ENCODE measurements around the gene MAP2K3.
A peak's percentile ranks its signal among the peaks of the same experiment; 100 is the strongest.

Gene MAP2K3

DNA sequence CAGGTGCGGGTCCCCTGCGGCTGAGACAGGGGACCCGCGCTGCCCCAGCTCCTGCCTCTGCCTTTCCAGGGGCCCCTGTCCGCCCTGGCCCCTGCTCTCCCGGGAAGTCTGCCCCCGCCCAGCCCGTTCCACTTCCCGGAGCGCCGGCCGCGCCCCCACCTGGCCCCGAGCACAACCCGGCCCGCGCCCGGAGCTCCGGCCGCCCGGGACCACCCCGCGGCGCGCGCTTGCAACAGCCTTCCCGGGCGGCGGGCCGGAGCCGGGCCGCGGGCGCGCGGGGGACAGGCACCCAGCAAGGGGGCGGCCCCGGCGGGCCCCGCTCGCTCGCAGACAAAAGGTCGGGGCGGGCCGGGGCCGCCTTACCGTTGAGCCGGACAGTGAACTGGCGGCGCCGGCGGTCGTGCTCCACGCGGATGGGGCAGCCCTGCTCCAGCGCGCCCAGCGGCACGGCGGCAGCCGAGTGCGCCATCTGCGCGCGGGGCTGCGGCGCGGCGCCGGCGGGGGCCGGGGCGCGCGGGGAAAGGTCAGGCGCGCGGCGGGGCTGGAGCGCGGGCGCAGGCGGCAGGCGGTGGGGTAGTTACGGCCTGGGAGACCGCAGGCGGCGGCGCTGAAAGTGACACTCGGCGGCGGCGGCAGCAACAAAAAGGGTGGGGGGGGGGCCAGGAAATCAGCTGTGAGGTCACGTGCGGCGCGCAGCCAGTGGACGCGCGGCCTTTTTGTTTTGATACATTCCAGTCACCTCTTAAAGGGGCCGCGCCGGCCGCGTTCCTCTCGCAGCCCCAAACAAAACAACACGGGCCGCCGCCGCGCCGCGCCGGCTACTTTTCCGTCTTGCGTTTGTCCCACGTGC is 31.5 kb upstream of the MAP2K3 start, which contains the start of gene NATD1:
Gene NATD1 (minus strand): TSS at position 615 of the 850 bp plus-strand sequence. CDS start 146 bp downstream, at position 469.
- Histone ChIP-seq H3K27me3 (ENCODE audit: control insufficient read depth, insufficient read depth, low read length, poor library complexity, severe bottlenecking) (peaks cover 4% of the 10 kb centered on the region), H3K4me3 (ENCODE audit: insufficient read depth, low read depth, low read length) (peak within 1 kb of the TSS; percentile 64), H3K36me3 (ENCODE audit: control insufficient read depth, insufficient read depth, low read length) (no peaks in the 10 kb centered on the region), H3K27ac (ENCODE audit: insufficient read depth, low read depth, low read length, poor library complexity, severe bottlenecking) (no peak within 1 kb of the TSS), H3K4me1 (ENCODE audit: control insufficient read depth, insufficient read depth, low read length) (peaks cover 5% of the 10 kb centered on the region), H3K9me3 (ENCODE audit: control insufficient read depth, low read length) (no peaks in the 10 kb centered on the region)
- whole genome bisulfite sequencing, 2 experiments, result 1% methylated on average over 117 of the region's 117 CpGs

DNA sequence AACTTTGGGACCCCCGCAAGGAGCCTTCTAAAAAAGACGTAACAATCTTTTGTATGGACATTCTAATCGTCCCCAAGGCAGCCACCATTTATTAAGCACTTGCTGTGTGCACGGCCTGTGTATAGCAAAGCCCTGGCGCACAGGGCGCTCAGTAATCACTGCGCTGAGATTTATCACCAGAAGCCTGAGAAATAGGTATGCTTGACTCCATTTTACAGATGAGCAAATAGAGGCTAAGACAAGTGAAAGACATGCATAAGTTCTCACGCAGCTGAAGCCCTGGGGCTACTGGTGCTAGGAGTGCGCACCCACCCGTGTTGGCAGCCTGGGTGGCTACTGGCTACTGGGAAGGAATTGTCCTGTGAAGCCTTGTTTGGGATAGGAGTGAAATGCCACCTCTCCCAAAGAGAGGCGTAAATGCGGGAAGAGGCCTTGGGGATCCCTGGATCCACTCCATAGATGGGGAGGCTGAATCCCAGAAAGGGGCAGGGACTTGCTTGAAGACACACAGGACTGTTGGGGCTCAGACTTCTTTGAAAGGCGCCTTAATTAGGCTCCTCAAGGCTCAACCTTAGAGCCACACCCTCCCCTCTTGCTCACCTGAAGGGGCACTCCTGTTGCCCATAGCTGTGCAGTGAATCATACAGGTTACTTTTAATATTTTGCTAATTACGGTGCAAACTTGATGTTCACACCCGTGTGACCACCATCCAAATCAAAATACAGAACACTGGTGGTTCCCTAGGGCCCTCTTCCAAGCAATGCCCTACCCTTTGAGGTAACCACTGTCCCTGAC is 30.7 kb upstream of the MAP2K3 start:
- H3K27ac ChIP-seq (ENCODE audit: insufficient read depth, low read depth, low read length, poor library complexity, severe bottlenecking), result no peak overlapping the region
- H3K36me3 ChIP-seq (ENCODE audit: control insufficient read depth, insufficient read depth, low read length), result no peaks in the 10 kb centered on the region
- H3K27me3 ChIP-seq (ENCODE audit: control insufficient read depth, insufficient read depth, low read length, poor library complexity, severe bottlenecking), result peaks cover 4% of the 10 kb centered on the region
- H3K4me3 ChIP-seq (ENCODE audit: insufficient read depth, low read depth, low read length), result peak overlapping the region; percentile 64
- WGBS, 2 experiments, result 57 to 59% methylated on average over 15 of the region's 15 CpGs
- no peaks in the 10 kb centered on the region for H3K9me3 ChIP-seq (ENCODE audit: control insufficient read depth, low read length)
- H3K4me1 ChIP-seq (ENCODE audit: control insufficient read depth, insufficient read depth, low read length), result peaks cover 5% of the 10 kb centered on the region

DNA sequence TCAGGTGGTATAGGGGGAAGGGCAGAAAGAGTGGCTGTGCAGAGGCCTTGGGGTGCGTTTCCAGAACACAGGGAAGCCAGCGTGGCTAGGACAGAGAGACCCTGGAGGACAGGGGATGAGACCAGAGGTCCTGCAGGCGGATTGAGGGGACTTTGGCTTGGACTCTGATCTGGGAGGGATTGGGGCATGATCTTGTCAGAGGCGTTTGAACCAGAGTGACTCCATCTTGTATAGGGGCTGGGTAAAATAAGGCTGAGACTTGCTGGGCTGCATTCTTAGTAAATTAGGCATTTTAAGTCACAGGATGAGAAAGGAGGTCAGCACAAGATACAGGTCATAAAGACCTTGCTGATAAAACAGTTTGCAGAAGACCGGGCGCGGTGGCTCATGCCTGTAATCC is 25.9 kb upstream of the MAP2K3 start:
- 93 to 94% methylated on average over 7 of the region's 7 CpGs for WGBS, 2 experiments
- H3K36me3 ChIP-seq (ENCODE audit: control insufficient read depth, insufficient read depth, low read length), result no peaks in the 10 kb centered on the region
- H3K4me3 ChIP-seq (ENCODE audit: insufficient read depth, low read depth, low read length), result no peak overlapping the region
- no peaks in the 10 kb centered on the region for H3K9me3 ChIP-seq (ENCODE audit: control insufficient read depth, low read length)
- H3K27me3 ChIP-seq (ENCODE audit: control insufficient read depth, insufficient read depth, low read length, poor library complexity, severe bottlenecking), result no peaks in the 10 kb centered on the region
- H3K27ac ChIP-seq (ENCODE audit: insufficient read depth, low read depth, low read length, poor library complexity, severe bottlenecking), result no peak overlapping the region
- no peaks in the 10 kb centered on the region for H3K4me1 ChIP-seq (ENCODE audit: control insufficient read depth, insufficient read depth, low read length)

DNA sequence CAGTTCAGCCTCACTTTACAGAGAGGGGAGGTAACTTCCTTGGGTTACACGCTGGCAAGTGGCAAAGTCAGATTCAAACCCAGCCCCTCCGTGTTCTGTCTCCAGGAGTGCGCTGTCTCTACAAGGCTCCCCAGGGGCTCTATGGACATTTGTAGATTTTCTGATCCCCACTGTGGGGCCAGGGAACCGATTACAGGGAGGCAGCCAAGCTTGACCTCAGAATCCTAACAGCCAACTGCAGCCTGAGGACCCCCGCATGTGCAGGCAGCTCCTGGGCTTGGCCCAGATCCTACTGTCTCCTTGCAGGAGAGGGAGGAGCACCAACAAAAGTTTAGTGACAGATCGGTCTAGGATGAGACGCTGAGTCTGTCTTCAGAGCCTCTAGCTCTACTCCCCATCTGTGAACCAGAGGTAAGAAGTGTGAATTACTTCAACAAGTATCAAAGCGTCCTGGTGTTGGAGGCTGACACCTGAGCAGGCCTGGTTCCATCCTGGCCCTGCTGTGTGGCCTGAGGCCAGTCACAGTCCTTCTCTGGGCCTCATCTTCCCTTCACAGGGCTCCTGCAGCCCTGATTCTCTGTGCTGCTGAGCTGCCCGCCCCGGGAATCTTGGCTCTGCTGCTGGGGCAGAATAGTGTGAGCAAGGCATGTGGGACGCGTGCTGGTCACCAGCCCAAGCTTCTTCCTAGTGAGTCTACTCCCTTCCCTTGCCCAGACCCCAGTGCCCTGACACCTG is 22.1 kb upstream of the MAP2K3 start:
- Histone ChIP-seq H3K27me3 (ENCODE audit: control insufficient read depth, insufficient read depth, low read length, poor library complexity, severe bottlenecking) (no peaks in the 10 kb centered on the region), H3K27ac (ENCODE audit: insufficient read depth, low read depth, low read length, poor library complexity, severe bottlenecking) (no peak overlapping the region), H3K9me3 (ENCODE audit: control insufficient read depth, low read length) (no peaks in the 10 kb centered on the region), H3K36me3 (ENCODE audit: control insufficient read depth, insufficient read depth, low read length) (no peaks in the 10 kb centered on the region), H3K4me1 (ENCODE audit: control insufficient read depth, insufficient read depth, low read length) (no peaks in the 10 kb centered on the region), H3K4me3 (ENCODE audit: insufficient read depth, low read depth, low read length) (no peak overlapping the region)
- WGBS, 2 experiments, result 81 to 86% methylated on average over 12 of the region's 12 CpGs

DNA sequence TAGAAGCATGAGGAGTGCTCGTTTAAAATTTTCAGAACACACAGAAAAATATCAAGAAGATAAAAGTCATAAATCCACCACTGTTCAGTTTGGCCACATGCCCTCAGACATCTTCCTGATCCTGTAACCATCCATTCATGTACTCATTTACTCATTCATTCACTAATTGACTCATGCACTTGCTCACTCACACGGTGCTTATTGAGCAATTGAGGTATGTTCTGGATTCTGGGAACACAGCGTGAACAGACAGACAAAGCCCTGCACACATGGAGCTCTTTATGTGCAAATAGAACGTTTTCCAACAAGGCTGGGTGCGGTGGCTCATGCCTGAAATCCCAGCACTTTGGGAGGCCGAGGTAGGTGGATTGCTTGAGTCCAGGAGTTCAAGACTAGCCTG is 21.1 kb upstream of the MAP2K3 start:
- no peaks in the 10 kb centered on the region for H3K27me3 ChIP-seq (ENCODE audit: control insufficient read depth, insufficient read depth, low read length, poor library complexity, severe bottlenecking)
- no peaks in the 10 kb centered on the region for H3K9me3 ChIP-seq (ENCODE audit: control insufficient read depth, low read length)
- no peak overlapping the region for H3K27ac ChIP-seq (ENCODE audit: insufficient read depth, low read depth, low read length, poor library complexity, severe bottlenecking)
- no peaks in the 10 kb centered on the region for H3K36me3 ChIP-seq (ENCODE audit: control insufficient read depth, insufficient read depth, low read length)
- H3K4me3 ChIP-seq (ENCODE audit: insufficient read depth, low read depth, low read length), result no peak overlapping the region
- no peaks in the 10 kb centered on the region for H3K4me1 ChIP-seq (ENCODE audit: control insufficient read depth, insufficient read depth, low read length)
- 91 to 94% methylated on average over 6 of the region's 6 CpGs for whole genome bisulfite sequencing, 2 experiments

DNA sequence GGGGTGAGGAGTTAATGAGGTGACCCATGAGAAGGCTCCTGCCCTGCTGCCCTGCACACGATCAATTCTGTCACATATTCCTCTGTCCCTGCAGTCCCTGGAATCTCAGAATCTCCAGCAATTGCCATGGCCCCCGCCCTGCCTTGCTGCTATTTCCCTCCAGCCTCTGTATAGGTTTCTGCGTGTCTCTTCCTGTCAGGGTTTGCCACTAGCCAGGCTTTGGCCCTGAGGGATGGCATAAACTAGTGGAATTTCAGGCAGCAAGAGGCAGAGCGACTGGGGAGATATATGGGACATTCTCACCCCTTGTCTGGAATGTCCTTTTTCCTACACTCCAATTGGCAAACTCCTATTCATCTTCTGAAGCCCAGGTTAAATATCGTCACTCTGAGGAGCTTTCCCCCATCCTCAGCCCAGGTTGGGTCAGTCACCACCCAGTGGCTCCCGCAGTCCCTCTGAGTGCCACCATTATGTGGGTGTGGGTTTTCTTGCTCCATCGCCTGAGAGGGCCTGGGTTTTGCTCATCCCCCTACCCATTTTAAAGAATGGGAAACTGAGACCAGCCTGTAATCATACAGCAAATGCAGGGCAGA is 15.8 kb upstream of the MAP2K3 start:
- Histone ChIP-seq H3K4me3 (ENCODE audit: insufficient read depth, low read depth, low read length) (no peak overlapping the region), H3K36me3 (ENCODE audit: control insufficient read depth, insufficient read depth, low read length) (no peaks in the 10 kb centered on the region), H3K4me1 (ENCODE audit: control insufficient read depth, insufficient read depth, low read length) (no peaks in the 10 kb centered on the region), H3K27me3 (ENCODE audit: control insufficient read depth, insufficient read depth, low read length, poor library complexity, severe bottlenecking) (no peaks in the 10 kb centered on the region), H3K9me3 (ENCODE audit: control insufficient read depth, low read length) (no peaks in the 10 kb centered on the region), H3K27ac (ENCODE audit: insufficient read depth, low read depth, low read length, poor library complexity, severe bottlenecking) (no peak overlapping the region)
- 87% methylated on average over 7 of the region's 7 CpGs for WGBS, 2 experiments

DNA sequence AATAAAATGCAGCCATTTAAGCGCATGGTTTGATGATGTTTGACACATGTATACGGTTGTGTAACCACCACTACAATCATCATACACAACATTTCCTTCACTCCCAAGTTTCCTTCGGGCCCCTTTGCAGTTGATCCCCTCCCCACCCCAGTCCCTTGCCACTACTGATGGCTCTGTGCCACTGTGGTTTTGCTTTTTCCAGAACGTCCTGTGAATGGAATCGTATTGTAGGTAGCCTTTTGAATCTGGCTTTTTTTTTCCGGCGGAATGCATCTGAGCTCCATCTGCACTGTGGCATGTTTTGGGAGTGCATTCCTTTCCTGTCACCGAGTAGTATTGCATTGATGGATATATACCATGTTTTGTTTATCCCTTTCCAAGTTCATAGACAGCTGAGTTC is 15.1 kb upstream of the MAP2K3 start:
- no peak overlapping the region for H3K4me3 ChIP-seq (ENCODE audit: insufficient read depth, low read depth, low read length)
- no peaks in the 10 kb centered on the region for H3K36me3 ChIP-seq (ENCODE audit: control insufficient read depth, insufficient read depth, low read length)
- no peaks in the 10 kb centered on the region for H3K4me1 ChIP-seq (ENCODE audit: control insufficient read depth, insufficient read depth, low read length)
- no peaks in the 10 kb centered on the region for H3K9me3 ChIP-seq (ENCODE audit: control insufficient read depth, low read length)
- H3K27ac ChIP-seq (ENCODE audit: insufficient read depth, low read depth, low read length, poor library complexity, severe bottlenecking), result no peak overlapping the region
- 82 to 94% methylated on average over 8 of the region's 8 CpGs for WGBS, 2 experiments
- peaks cover 1% of the 10 kb centered on the region for H3K27me3 ChIP-seq (ENCODE audit: control insufficient read depth, insufficient read depth, low read length, poor library complexity, severe bottlenecking)

DNA sequence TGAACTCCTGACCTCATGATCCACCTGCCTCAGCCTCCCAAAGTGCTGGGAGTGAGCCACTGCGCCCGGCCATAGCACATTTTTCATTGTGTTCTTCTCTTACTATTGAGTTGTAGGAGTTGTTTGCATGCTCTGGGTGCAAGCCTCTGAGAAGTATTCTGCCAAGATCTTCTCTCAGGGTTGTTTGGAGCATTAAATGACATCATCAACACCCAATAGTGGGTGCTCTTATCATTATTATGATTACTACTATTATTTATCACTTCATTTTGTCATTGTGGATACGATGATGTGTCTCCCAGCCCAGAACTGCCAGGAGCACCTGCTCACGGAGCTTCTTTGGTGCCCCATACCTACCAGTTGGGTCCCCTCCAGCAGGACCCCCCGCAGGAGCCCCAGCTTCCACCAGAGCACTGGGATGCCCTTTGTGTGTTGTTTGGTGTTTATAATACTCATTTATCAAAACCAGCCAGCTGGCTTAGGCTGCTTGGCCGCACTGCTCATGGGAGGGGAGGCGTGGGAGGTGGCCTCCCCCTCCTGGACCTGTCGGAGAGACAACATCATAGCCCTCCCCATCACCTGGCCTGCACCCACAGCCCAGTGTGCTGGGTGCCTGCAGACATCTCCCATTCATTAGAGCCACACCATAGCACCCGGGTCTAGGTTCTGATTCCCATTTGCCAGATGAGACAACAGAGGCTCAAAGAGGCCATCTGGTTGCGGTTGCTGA is 12.9 kb upstream of the MAP2K3 start:
- H3K9me3 ChIP-seq (ENCODE audit: control insufficient read depth, low read length), result no peaks in the 10 kb centered on the region
- H3K27me3 ChIP-seq (ENCODE audit: control insufficient read depth, insufficient read depth, low read length, poor library complexity, severe bottlenecking), result peaks cover 18% of the 10 kb centered on the region
- H3K27ac ChIP-seq (ENCODE audit: insufficient read depth, low read depth, low read length, poor library complexity, severe bottlenecking), result no peak overlapping the region
- no peak overlapping the region for H3K4me3 ChIP-seq (ENCODE audit: insufficient read depth, low read depth, low read length)
- no peaks in the 10 kb centered on the region for H3K36me3 ChIP-seq (ENCODE audit: control insufficient read depth, insufficient read depth, low read length)
- WGBS, 2 experiments, result 84 to 93% methylated on average over 9 to 10 of the region's 10 CpGs
- H3K4me1 ChIP-seq (ENCODE audit: control insufficient read depth, insufficient read depth, low read length), result no peaks in the 10 kb centered on the region

DNA sequence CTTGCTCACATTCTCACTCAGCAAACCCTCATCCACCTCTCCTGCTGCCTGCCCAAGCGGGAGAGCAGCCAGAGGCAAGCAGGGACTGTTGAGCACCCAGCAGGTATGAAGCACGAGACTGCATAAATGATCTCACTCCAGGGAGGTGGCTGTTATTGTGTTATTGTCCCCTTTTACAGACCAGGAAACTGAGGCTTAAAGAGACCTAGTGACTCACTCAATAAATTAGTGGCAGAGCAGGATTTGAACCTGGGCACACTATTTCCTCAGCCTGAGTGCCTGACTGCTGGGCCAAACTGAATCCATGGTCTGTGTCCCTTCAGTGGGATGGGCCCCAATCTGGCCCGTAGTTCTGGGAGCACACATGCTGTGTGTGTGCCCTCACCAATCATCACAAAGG is 12.3 kb upstream of the MAP2K3 start:
- Histone ChIP-seq H3K36me3 (ENCODE audit: control insufficient read depth, insufficient read depth, low read length) (no peaks in the 10 kb centered on the region), H3K4me3 (ENCODE audit: insufficient read depth, low read depth, low read length) (no peak overlapping the region), H3K27ac (ENCODE audit: insufficient read depth, low read depth, low read length, poor library complexity, severe bottlenecking) (no peak overlapping the region), H3K27me3 (ENCODE audit: control insufficient read depth, insufficient read depth, low read length, poor library complexity, severe bottlenecking) (peaks cover 25% of the 10 kb centered on the region), H3K9me3 (ENCODE audit: control insufficient read depth, low read length) (no peaks in the 10 kb centered on the region), H3K4me1 (ENCODE audit: control insufficient read depth, insufficient read depth, low read length) (no peaks in the 10 kb centered on the region)
- 89 to 92% methylated on average over 3 of the region's 3 CpGs for WGBS, 2 experiments

Data from ectodermal cell (in vitro differentiated cells).